Measurements from ENCODE around the gene PEX5L.

- TF ChIP-seq POLR2A (IDR thresholded peaks at IDR 0.05) (no peak), POLR2AphosphoS5 (IDR thresholded peaks at IDR 0.05) (no peak)
These were observed 160.3 kb downstream of the PEX5L start for GRCh38 chr3:179876440-179876839.

Measured in suprapubic skin (tissue), 4 donors.